ENCODE results near the gene TBC1D30. TPM values are rescaled to one million over a fixed set of nuclear protein-coding genes. Genes with fewer than 3 reads are reported as not detected.

TBC1D30 gene
- polyA plus RNA-seq, 4 donors: 1.3 to 8.4 (median 6.2) TPM

GRCh38 chr12:64903479-64904152 is 79.2 kb downstream of the TBC1D30 start:
- no peak for DNase-seq (ENCODE audit: low read depth in 4 of 4, low spot score in 3 of 4)

- no peak for DNase-seq (ENCODE audit: low read depth in 4 of 4, low spot score in 3 of 4)
Observed at GRCh38 chr12:64907097-64907496, 82.7 kb downstream of the TBC1D30 start.

DNA sequence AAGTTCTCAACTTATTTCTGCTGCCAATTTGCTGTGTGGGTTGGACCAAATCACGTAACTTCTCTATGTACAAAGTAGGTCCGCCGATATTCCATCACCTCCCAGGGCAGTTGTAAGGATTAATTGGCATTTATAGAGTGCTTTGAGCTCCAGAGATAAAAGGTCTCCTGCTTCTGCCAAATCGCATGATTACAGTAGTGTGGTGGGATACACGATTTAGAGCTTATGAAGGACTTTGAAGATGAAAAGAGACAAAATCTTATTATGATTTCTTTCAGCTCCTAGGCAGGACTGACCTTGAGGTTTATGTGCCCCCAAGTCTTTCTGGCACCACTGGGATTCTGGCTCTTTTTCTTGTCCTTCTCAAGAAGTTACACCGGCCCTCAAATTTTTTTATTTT is 84.7 kb downstream of the TBC1D30 start:
- no peak for DNase-seq (ENCODE audit: low read depth in 4 of 4, low spot score in 3 of 4)

DNA sequence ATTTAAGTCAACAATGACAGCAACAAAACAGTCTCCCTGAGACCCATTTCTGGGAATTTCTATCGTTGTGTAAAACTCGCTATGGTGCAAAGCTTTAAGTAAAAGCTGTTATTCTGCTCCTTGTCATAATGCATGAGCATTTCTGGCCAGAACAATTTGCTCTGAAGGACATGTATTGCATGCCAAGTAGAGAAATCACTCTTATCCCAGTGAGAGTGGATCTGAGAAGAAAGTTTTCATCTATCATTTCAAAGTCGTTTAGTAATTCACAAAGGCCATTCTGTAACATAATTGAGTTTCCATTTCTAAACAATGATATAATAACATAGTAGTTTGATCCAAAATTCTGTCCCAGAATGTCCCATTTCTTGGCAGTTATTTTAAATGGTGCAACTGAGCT is 86.6 kb downstream of the TBC1D30 start:
- DNase-seq (ENCODE audit: low read depth in 4 of 4, low spot score in 3 of 4): no peak

DNA sequence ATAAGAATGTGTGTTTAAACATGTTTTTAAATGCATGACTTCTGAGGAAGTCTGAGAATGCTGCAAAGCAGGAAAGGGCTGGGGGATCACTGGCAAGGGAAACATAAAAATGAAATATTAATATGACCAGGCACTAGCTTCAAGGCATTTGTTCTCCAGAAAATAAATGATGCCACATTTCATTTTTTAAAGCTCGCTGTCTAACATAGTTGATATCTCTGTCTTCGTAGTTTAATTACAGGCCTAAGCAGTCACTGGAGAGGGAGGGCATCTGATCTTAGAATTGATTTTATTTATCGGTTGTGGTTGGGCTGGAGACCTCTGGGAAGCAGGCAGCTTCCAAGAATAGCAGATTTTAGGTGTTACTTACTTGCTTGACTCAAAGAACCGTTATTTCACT is 87.5 kb downstream of the TBC1D30 start:
- peak in 1 of 4 donors; percentile 12 for DNase-seq (ENCODE audit: low read depth in 4 of 4, low spot score in 3 of 4)

DNA sequence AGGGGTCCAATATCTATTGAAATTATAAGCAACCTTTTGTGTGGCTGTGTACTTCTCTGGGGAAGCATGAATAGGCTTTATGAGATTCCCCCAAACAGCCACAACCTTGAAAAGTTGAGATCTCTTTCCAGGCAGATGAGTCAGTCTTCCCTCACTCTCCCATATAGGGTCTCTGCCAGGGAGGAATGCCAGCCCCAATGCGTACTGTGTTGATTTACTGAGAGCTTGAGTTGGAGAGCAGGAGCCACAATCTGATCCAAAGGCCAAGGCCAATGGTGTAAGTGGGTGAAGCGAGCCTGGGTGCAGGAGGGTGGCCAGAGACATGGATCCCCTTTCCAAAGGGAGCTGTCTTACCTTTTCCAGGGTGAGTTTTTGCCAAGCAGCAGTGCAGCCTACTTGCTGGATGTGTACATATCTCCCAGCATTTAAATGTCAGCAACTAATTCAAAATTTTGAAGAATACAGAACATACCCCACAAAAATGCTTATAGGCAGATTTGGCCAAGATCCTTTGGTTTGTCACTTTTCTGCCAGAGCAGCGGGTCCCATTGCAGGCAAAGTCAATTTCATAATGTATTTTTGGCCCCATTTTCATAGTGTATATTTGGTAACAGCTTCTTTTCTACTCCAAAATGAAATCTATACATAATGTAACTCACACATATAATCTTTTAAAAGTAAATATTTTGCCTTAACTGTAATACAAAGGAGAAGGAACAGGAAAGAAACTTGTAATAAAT is 88.2 kb downstream of the TBC1D30 start:
- no peak for DNase-seq (ENCODE audit: low read depth in 4 of 4, low spot score in 3 of 4)

DNA sequence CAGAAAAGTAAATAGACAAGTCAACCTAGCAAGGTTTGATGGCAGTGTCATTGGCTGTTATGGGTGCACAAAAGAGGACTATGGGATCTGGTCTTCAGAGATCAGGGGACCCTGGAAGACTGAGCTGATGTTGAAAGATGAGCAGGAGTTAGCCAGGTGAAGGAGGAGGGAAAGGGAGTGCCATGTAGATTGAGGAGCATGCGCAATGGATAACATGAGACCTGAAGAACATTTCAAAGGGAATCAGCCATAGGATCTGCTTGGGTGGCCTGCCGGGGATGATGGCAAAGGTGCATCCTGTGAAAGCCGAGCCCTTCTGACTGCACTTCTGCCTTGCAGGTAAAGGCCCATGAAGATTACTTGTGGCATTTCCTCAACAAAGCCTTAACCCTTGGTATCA is 90.8 kb downstream of the TBC1D30 start:
- DNase-seq (ENCODE audit: low read depth in 4 of 4, low spot score in 3 of 4): no peak

DNA sequence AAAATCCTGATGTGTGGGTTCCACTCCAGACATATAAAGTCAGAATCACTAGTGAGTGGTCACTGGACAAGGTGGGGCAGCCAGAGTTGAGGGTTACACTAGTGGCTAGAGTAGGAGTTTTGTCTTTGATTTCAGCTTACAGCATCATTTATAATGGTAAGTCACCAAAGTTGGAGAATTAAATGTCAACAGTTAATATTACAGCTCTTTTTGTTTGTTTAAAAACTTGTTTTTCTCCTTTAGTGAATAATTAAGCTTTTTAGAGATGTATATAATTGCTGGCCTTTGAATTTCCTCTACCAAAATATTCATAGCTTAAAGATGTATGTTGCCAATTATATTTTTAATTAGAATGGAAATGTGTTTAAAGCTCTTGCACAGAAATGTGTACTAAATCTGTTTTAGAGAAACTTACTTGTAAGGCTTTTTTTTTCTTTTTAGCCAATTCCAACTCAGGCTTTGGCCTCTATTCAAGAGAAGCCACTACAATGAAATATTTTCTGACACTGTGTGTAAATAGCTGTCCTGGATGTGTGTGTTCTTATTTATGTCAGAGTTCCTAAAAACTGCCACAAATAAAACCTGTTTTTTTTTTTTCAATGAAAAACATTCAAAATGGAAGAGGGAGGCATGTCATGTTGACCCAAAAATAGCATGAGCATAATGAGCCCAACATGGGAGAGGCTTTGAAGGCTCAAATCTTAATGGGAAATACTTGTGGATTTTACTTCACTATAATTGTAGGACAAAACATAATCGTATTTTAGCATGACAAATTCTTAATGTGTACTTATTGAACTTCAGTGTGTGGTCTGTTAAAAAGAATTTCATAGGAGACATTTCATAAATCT is 92.2 kb downstream of the TBC1D30 start:
- DNase-seq (ENCODE audit: low read depth in 4 of 4, low spot score in 3 of 4): peak in 3 of 4 donors; percentile 20 to 27 (median 23)

- DNase-seq (ENCODE audit: low read depth in 4 of 4, low spot score in 3 of 4): no peak
Observed at GRCh38 chr12:64918344-64918743, 93.9 kb downstream of the TBC1D30 start.

DNA sequence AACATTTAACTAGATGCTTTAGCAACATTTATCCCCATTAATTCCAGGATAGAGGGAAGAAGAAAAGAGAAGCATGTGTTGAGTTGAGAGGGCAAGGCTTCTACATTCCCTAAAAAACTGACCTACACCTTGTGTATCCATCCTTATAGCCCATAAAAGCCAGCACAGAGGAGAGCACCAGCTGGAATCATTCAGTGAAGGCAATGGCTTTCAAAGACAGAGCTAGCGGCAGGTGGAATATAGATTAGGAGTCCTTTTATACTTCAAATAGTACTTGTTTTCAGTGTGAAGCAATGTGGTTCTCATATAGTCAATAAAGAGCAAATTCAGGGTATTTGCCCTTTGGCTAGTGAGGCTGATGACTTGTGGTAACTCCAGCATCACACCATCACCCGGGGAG is 94.4 kb downstream of the TBC1D30 start:
- no peak for DNase-seq (ENCODE audit: low read depth in 4 of 4, low spot score in 3 of 4)

- DNase-seq (ENCODE audit: low read depth in 4 of 4, low spot score in 3 of 4): no peak
Observed at GRCh38 chr12:64922853-64923252, 98.4 kb downstream of the TBC1D30 start.

GRCh38 chr12:64923536-64923935 is 99.1 kb downstream of the TBC1D30 start:
- DNase-seq (ENCODE audit: low read depth in 4 of 4, low spot score in 3 of 4): no peak

Other genes starting within 250 kb of the TBC1D30 start
- gene RASSF3, start 214.2 kb upstream of the TBC1D30 start, polyA plus RNA-seq (ENCODE audit: insufficient read length in 4 of 4): 10 to 100 TPM; 18.4 to 29.2 (median 22.5) TPM
- gene GNS, start 65.2 kb upstream of the TBC1D30 start, polyA plus RNA-seq (ENCODE audit: insufficient read length in 4 of 4): 100 to 1,000 TPM; 135 to 183 (median 151) TPM